ENCODE data around the gene ROR1. TPM values are rescaled to one million over a fixed set of nuclear protein-coding genes. Genes with fewer than 3 reads are reported as not detected.
A peak's percentile ranks its signal among the peaks of the same experiment; 100 is the strongest.

ROR1 gene
- polyA plus RNA-seq, 1 of the 3 experiments (the other 2 are of a cell fraction) = 4.0 TPM

DNA sequence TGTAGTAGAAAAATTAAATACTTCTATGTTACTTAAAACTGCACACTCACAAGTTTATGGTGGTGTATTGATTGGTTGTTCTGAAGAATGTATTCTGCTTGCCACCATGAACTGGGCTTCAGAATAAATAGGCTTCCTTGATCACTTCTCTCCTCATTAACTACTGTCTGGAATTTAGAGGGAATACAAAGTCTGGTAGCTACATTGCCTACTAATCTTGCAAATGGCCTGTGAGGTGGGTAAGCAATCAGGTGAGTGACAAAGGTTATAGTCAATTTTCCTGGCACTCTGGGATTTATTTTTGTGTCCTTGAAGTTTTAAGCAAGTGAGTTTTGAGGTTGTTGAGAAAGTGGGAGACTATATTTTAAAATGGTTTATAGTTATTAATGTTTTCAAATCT lies 101.8 kb downstream of the ROR1 start:
- CTCF ChIA-PET = interaction anchor here (2.2 kb wide), 1 partner anchor 11 kb away, joined by 6 read pairs; no protein-coding TSS in a partner anchor
- POLR2A ChIA-PET = no interaction called here

DNA sequence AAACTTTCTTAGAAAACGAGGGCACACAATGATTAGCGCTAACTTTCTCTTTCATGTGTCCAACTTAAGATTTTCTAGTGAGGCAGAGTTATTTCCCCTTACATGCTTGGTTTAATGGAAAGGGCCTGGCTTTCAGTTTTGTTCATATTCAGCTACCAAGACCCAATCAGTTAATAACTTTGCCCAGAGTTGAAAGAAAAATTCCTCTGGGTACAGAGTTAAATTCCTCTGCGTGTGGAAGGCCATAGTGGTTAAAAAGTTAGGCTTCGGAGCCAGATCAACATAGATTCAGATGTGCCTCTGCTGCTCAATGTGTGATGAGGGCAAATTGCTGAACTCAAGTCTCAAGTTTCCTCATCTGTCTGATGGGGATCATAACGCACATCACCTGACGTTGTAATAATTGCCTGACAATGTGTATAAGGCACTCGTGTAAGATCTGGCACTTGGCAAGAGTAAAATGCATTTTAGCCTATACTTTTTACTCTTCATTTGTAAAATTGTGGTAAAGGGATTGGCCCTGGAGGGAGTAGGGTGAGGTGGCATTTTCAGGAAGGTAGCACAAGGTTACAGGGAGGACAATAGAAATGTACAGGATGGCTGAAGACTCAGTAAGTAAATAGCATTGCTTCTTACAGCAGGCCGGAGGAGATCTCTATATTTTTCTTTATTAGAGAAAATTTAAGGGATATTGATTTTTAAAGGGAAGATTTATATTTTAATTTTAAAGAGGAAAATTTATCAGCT lies 103.4 kb downstream of the ROR1 start:
- Histone ChIP-seq H3F3A (replicated peaks; ENCODE audit: insufficient read depth) (peaks cover 19% of the 10 kb centered on the region), H3K4me3 (ENCODE audit: low read depth in 2 of 2, low read length in 1 of 2) (no peak overlapping the region), H3K4me2 (0 out of 2 replicates have a peak overlapping the region, but pooled peaks have one; percentile 3), H3K9me3 (no peaks in the 10 kb centered on the region), H3K79me2 (ENCODE audit: insufficient read depth) (no peaks in the 10 kb centered on the region), H4K20me1 (ENCODE audit: insufficient read depth) (no peaks in the 10 kb centered on the region), H3K27ac (ENCODE audit: low read depth in 2 of 2, low read length in 1 of 2) (peak overlapping the region in 1 of 2 experiments; percentile 93; a peak in 2 of 4 replicates), H3K9ac (no peak overlapping the region), H3K27me3 (ENCODE audit: insufficient read depth) (no peaks in the 10 kb centered on the region), H3K36me3 (replicated peaks in 1 of 2; ENCODE audit: control insufficient read depth in 1 of 2, insufficient read depth in 2 of 2, low read length in 1 of 2) (no peaks in the 10 kb centered on the region), H3K9me2 (no peaks in the 10 kb centered on the region), H2AFZ (ENCODE audit: low read depth) (no peak overlapping the region), H3K4me1 (ENCODE audit: control insufficient read depth in 1 of 2, insufficient read depth in 2 of 2, low read depth in 1 of 2, low read length in 1 of 2) (peaks cover 29 to 31% of the 10 kb centered on the region in 2 experiments)
- 92% methylated on average over 8 of the region's 8 CpGs for WGBS (ENCODE audit: low lambda C conversion rate)
- no peak for DNase-seq
- TF ChIP-seq SIN3A (IDR thresholded peaks at IDR 0.05; ENCODE audit: borderline replicate concordance, low read depth, low read length) (no peak), EZH2phosphoT487 (IDR thresholded peaks at IDR 0.05; ENCODE audit: borderline replicate concordance, low read depth) (no peak), YY1 (IDR thresholded peaks at IDR 0.05; ENCODE audit: low read depth) (no peak)
- CTCF ChIA-PET = interaction anchor here (1.0 kb wide), 1 partner anchor 10 kb away, joined by 3 read pairs; no protein-coding TSS in a partner anchor
- POLR2A ChIA-PET = no interaction called here

More for the DNA sequence above, 101.8 kb downstream of the ROR1 start:
- Histone ChIP-seq H3K9ac (no peak overlapping the region), H3K79me2 (ENCODE audit: insufficient read depth) (no peaks in the 10 kb centered on the region), H3K4me2 (no peak overlapping the region), H3K4me3 (ENCODE audit: low read depth in 2 of 2, low read length in 1 of 2) (no peak overlapping the region), H3K4me1 (ENCODE audit: control insufficient read depth in 1 of 2, insufficient read depth in 2 of 2, low read depth in 1 of 2, low read length in 1 of 2) (peaks cover 25 to 29% of the 10 kb centered on the region in 2 experiments), H3K27me3 (ENCODE audit: insufficient read depth) (no peaks in the 10 kb centered on the region), H3K36me3 (replicated peaks in 1 of 2; ENCODE audit: control insufficient read depth in 1 of 2, insufficient read depth in 2 of 2, low read length in 1 of 2) (no peaks in the 10 kb centered on the region), H4K20me1 (ENCODE audit: insufficient read depth) (no peaks in the 10 kb centered on the region), H3K27ac (ENCODE audit: low read depth in 2 of 2, low read length in 1 of 2) (peak overlapping the region in 1 of 2 experiments; percentile 93; a peak in 3 of 4 replicates), H3K9me2 (no peaks in the 10 kb centered on the region), H3F3A (replicated peaks; ENCODE audit: insufficient read depth) (peaks cover 19% of the 10 kb centered on the region), H3K9me3 (no peaks in the 10 kb centered on the region), H2AFZ (ENCODE audit: low read depth) (no peak overlapping the region)
- no peak for DNase-seq
- no peak for TF ChIP-seq MEF2A (IDR thresholded peaks at IDR 0.05; ENCODE audit: borderline replicate concordance, low read depth)
- no peak for TF ChIP-seq TCF12 (IDR thresholded peaks at IDR 0.05)
- no peak for TF ChIP-seq YY1 (IDR thresholded peaks at IDR 0.05; ENCODE audit: low read depth)
- no peak for TF ChIP-seq EP300 (IDR thresholded peaks at IDR 0.05; ENCODE audit: borderline replicate concordance in 1 of 2, low read depth in 1 of 2, low read length in 1 of 2)
- TF ChIP-seq, protein P1, sequence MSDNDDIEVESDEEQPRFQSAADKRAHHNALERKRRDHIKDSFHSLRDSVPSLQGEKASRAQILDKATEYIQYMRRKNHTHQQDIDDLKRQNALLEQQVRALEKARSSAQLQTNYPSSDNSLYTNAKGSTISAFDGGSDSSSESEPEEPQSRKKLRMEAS (IDR thresholded peaks at IDR 0.05; ENCODE audit: low read depth) = no peak
- TF ChIP-seq, protein P2, sequence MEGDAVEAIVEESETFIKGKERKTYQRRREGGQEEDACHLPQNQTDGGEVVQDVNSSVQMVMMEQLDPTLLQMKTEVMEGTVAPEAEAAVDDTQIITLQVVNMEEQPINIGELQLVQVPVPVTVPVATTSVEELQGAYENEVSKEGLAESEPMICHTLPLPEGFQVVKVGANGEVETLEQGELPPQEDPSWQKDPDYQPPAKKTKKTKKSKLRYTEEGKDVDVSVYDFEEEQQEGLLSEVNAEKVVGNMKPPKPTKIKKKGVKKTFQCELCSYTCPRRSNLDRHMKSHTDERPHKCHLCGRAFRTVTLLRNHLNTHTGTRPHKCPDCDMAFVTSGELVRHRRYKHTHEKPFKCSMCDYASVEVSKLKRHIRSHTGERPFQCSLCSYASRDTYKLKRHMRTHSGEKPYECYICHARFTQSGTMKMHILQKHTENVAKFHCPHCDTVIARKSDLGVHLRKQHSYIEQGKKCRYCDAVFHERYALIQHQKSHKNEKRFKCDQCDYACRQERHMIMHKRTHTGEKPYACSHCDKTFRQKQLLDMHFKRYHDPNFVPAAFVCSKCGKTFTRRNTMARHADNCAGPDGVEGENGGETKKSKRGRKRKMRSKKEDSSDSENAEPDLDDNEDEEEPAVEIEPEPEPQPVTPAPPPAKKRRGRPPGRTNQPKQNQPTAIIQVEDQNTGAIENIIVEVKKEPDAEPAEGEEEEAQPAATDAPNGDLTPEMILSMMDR (IDR thresholded peaks at IDR 0.05) = no peak
- TF ChIP-seq, protein P3, sequence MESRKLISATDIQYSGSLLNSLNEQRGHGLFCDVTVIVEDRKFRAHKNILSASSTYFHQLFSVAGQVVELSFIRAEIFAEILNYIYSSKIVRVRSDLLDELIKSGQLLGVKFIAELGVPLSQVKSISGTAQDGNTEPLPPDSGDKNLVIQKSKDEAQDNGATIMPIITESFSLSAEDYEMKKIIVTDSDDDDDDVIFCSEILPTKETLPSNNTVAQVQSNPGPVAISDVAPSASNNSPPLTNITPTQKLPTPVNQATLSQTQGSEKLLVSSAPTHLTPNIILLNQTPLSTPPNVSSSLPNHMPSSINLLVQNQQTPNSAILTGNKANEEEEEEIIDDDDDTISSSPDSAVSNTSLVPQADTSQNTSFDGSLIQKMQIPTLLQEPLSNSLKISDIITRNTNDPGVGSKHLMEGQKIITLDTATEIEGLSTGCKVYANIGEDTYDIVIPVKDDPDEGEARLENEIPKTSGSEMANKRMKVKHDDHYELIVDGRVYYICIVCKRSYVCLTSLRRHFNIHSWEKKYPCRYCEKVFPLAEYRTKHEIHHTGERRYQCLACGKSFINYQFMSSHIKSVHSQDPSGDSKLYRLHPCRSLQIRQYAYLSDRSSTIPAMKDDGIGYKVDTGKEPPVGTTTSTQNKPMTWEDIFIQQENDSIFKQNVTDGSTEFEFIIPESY (IDR thresholded peaks at IDR 0.05; ENCODE audit: borderline replicate concordance, low read depth) = no peak
